ENCODE data around the gene PLXDC1.

- TF ChIP-seq POLR2A (IDR thresholded peaks at IDR 0.05) (no peak), CTCF (IDR thresholded peaks at IDR 0.05) (no peak)
Measured at GRCh38 chr17:39064374-39064773, 87.1 kb downstream of the PLXDC1 start.
